Astrocyte (in vitro differentiated cells and primary cell): ENCODE data around the gene PPP1R7.

ENCODE experiments used
- CTCF ChIP-seq: IDR thresholded peaks from 2 replicates; pipeline ENCODE4 v1.5.1; 2011; ENCODE audit warnings: low read depth, mild to moderate bottlenecking, inconsistent platforms, low read length, moderate library complexity; ENCODE audit not compliant: insufficient read depth
- EZH2 ChIP-seq: IDR thresholded peaks from 2 replicates; pipeline ENCODE4 v1.6.1; 2012; ENCODE audit warnings: mild to moderate bottlenecking, low read length, inconsistent platforms; ENCODE audit not compliant: insufficient read depth

GRCh38 chr2:241232736-241233575, 82.7 kb downstream of the PPP1R7 start:
- TF ChIP-seq CTCF: no peak
- TF ChIP-seq EZH2: no peak
